Uterus (tissue), 2 donors: ENCODE data around the gene TAF5L.

Experiments
- CTCF ChIP-seq, 4 experiments: fragments of 200-600 bp in 2 of 4; fragments of 450-650 bp in 2 of 4; sonication (generic) in 2 of 4; IDR thresholded peaks; one replicate each; pipeline ENCODE4 v1.5.1; 2016 to 2019; ENCODE audit warnings: antibody characterized with exemption in 4 of 4, mild to moderate bottlenecking in 2 of 4, moderate library complexity in 1 of 4
- POLR2A ChIP-seq, 2 donors: fragments of 450-650 bp; IDR thresholded peaks; one replicate each; pipeline ENCODE4 v1.6.1; 2016; ENCODE audit warnings: antibody characterized with exemption in 2 of 2, mild to moderate bottlenecking in 1 of 2, moderate library complexity in 1 of 2

DNA sequence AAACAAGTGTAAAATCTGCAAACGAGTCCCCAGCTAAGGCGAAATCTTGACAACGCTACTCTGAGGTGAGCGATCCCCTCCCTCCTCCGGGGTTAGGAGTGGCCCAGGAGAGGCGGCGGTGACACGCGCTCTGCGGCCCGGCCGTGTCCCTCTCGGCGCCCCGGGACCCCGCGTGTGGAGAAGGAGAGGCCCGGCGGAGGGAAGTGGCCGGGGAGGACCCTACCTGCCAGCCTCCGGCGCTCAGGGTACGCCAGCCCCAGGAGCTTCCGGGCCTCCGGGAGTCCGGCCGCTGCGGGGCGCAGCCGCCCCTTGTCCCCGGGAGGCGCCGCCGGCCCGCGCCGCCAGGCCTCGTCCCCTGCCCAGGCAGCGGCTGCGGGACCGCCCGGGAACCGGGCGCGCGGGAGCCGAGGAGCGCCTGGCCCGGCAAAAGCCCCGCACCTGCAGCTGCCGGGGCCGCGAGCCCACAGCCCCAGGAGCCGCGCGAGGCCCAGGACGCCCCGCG, 68.0 kb downstream of the TAF5L start:
- TF ChIP-seq POLR2A (IDR thresholded peaks at IDR 0.05) (no peak), CTCF (IDR thresholded peaks at IDR 0.05) (peak in 1 of 4 experiments; percentile 6)
